A673 (cell line): ENCODE measurements around the gene CDC37L1.

Experiments used
- CTCF ChIP-seq: fragments of 300-800, 200-600 bp; sonication (generic); conservative IDR thresholded peaks from 2 replicates; pipeline ENCODE4 v1.5.1; 2017; ENCODE audit warnings: low read depth, mild to moderate bottlenecking, antibody characterized with exemption, low read length, moderate library complexity, mixed read lengths
- EZH2 ChIP-seq: fragments of 200-600 bp; sonication (generic); IDR thresholded peaks from 2 replicates; pipeline ENCODE4 v1.6.1; 2017; ENCODE audit warnings: borderline replicate concordance, low read depth, mild to moderate bottlenecking, mixed read lengths, antibody characterized with exemption, low read length; ENCODE audit not compliant: poor library complexity, severe bottlenecking

GRCh38 chr9:4654538-4654937, 24.8 kb upstream of the CDC37L1 start:
- TF ChIP-seq EZH2 (no peak), CTCF (no peak)
